Raji (cell line): ENCODE results near the gene PREX1.

Experiments used
- POLR2A ChIP-seq: IDR thresholded peaks from 2 replicates; pipeline ENCODE4 v1.6.1; 2011; ENCODE audit warnings: low read depth, low read length, control low read depth; ENCODE audit not compliant: insufficient read depth

PREX1 gene

GRCh38 chr20:48766961-48767960 is 60.5 kb downstream of the PREX1 start:
- TF ChIP-seq POLR2A = no peak

GRCh38 chr20:48766205-48766604 is 61.6 kb downstream of the PREX1 start:
- no peak for TF ChIP-seq POLR2A

- TF ChIP-seq POLR2A = no peak
Observed at GRCh38 chr20:48765359-48765758, 62.4 kb downstream of the PREX1 start.

GRCh38 chr20:48763216-48763914 is 64.4 kb downstream of the PREX1 start:
- TF ChIP-seq POLR2A = no peak

GRCh38 chr20:48761874-48762273 is 65.9 kb downstream of the PREX1 start:
- no peak for TF ChIP-seq POLR2A

GRCh38 chr20:48761023-48761785 is 66.6 kb downstream of the PREX1 start:
- TF ChIP-seq POLR2A = 0 out of 2 replicates have a peak, but pooled peaks have one; percentile 16

- peak; percentile 26; the same call in 1 of the 2 replicates for TF ChIP-seq POLR2A
Observed at GRCh38 chr20:48760403-48760983, 67.3 kb downstream of the PREX1 start.

- no peak for TF ChIP-seq POLR2A
Observed at GRCh38 chr20:48759631-48760245, 68.1 kb downstream of the PREX1 start.

GRCh38 chr20:48758206-48758820 is 69.5 kb downstream of the PREX1 start:
- TF ChIP-seq POLR2A = no peak

GRCh38 chr20:48754292-48754691 is 73.5 kb downstream of the PREX1 start:
- no peak for TF ChIP-seq POLR2A

GRCh38 chr20:48752963-48753362 is 74.8 kb downstream of the PREX1 start:
- no peak for TF ChIP-seq POLR2A

- TF ChIP-seq POLR2A = peak; percentile 57; the same call in 1 of the 2 replicates
Observed at GRCh38 chr20:48751871-48752270, 75.9 kb downstream of the PREX1 start.

GRCh38 chr20:48750941-48751635 is 76.7 kb downstream of the PREX1 start:
- TF ChIP-seq POLR2A = no peak
